HG02943 (cell line): ENCODE results near the gene DSE.

Source experiments
- ATAC-seq: cut with Tn5 transposase; IDR thresholded peaks from one replicate; pipeline ENCODE4 v1.9.1; 2021; ENCODE audit warnings: mild to moderate bottlenecking, low read depth, moderate library complexity; ENCODE audit not compliant: unreplicated experiment

DSE gene

GRCh38 chr6:116359131-116359530, 11.6 kb upstream of the DSE start:
- ATAC-seq = no peak

- ATAC-seq = no peak
Observed at GRCh38 chr6:116359835-116360234, 10.9 kb upstream of the DSE start.

- no peak for ATAC-seq
Observed at GRCh38 chr6:116362276-116362675, 8.5 kb upstream of the DSE start.

GRCh38 chr6:116363759-116364158, 7.0 kb upstream of the DSE start:
- no peak for ATAC-seq

- ATAC-seq = no peak
Observed at GRCh38 chr6:116364321-116364720, 6.4 kb upstream of the DSE start.

DNA sequence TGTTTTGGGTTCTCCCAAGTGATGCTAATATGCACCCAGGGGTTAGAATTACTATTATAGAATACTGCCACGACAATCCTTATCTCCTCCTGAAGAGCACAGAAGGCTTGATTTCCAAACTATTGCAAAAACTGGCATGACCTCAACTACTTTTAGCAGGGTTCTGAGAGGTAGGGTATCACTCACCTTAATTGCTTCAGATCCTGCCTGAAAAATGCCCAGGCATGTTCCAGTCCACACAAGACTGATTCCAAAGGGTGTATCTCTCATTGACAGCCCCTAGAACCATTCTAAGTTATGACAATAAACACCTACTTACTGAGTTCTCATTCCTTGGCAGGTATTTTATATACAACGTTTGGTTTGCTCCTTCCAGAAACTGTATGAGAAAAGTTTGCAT, 5.0 kb upstream of the DSE start:
- no peak for ATAC-seq

DNA sequence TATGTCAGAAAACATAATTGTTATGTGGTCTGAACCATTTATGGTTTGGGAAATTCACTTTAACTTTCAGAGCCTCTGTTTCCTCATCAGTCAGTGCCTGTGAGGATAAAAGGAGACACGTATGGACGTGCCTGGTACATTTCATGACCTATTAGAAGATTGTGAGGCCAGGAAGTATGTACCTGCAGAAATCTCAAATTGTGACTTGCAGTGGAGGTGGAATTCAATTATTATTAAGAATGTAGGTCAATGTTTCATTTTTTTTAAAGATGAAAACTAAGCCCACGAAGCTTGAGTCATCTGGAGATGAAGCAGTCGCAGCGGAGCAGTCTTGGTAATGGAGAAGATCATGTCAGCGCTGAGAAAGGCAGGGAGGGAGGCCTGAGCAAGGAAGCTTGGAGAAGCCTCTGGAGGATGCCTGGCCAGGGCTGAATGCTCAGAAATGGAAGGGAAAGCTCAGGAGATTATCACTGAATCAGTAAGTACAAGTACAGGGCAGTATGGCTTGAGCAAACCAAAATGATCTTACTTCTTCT, 3.9 kb upstream of the DSE start:
- ATAC-seq = no peak

DNA sequence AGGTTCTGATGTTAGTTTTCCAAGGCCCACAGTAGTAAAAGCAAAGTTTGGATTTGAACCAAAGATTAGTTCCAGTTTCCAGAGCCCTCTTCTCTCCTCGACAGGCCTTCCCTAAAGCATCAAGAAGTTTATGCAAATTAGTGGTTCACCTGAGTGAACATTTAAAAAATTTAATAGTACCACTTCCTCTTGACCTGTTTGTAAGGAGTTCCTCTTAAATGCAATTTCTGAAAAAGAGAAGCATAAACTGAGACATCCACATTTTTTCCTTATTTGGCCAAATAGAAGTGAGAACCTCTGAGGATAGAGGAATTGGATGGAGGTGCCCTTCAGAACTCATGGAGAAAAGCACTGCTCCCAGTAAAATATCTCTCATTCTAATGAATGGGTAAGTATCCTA, 1.2 kb upstream of the DSE start:
- ATAC-seq = peak; percentile 34

DNA sequence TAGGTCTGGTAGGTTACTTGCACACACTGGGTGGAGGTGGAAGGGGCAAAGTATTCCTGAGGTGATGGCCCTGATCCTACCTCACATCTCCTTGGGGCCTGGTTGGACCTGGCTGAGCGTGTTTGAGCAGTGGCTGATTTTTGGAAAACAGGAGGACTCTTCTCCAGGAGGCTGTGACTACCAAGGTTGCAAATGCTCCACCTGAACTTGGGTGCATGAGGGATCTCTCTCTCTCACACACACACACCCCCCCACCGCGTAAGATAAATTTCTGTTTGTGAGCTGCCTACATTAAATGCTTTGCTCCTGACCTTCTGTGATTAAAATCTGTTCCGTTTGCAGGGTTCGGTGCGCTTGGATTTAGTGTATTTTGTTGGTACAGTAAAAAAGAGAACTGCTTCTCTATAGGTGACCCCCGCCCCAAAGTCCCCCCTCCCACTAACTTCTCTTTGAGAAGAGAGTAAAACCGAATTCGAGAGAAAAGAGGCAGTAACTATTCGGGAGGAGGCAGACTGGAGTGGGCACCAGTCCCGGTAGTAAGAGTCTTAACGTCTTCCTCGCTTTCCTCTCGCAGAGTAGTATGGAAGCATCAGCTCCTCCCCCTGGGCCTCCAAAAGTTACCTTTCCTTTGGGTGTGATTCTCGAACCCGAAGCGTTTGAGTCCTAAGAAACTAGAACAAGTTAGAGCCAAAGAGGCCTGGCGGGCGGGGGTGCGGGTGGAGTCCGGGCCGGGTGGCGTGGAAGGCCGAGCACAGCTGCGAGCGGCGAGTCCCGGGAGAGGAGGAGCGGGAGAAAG, 585 bp upstream of the DSE start:
- peak; percentile 49 for ATAC-seq

DNA sequence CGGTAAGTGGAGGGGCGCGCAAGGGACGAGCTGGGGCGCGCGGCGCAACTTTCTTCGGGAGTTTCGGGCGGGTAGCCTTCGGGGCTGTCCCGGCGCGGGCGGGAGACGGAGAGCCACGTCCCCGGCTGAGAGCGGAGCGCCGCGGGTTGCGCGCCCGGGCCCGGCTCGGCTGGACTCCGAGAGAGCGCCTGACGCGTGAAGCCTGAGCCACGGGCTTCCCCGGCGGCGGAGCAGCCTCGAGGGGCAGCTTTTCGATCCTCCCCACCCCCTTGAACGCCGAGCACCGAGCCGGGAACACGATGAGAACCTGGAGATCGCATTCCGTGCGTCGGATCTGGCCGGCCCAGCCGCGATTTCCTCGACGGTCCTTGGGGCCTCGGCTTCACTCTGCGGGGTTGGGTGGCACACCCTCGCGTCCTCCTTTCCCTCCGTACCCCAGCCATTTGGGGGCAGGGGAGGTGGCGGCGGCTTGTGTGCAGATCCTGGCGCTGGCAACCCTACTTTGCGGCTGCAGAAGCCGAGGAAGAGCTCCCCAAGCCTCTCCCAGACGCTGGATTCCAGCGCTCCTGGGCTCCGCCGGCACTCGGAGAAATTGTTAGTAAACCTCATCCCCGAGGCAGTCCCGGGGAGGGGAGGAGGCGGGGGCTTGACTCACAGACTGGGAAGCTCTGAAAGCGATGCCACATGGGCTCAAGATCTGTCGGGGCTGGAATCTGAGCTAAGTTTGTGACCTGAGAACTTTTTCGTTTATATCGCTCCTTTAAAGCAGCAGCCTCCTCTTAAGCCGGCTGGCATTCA, 572 bp downstream of the DSE start:
- ATAC-seq = peak; percentile 36

GRCh38 chr6:116371918-116372209, 1.1 kb downstream of the DSE start:
- no peak for ATAC-seq

GRCh38 chr6:116373300-116373699, 2.6 kb downstream of the DSE start:
- no peak for ATAC-seq

- no peak for ATAC-seq
Observed at GRCh38 chr6:116373940-116374339, 3.2 kb downstream of the DSE start.

DNA sequence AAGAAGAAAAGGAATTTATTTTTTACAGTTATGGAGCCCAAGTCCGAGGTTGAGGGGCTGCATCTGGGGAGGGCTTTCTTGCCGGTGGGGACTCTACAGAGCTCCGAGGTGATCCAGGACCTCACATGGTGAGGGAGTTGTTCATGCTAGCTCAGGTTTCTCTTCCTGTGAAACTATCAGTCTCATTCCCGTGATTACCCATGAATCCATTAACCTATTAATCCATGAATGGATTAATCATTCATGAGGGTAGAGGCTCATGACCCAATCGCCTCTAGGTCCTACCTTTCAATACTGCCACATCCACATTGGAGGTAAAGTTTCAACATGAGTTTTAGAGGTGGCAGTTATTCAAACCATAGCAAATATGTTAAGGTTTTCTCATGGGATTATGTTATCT, 3.8 kb downstream of the DSE start:
- no peak for ATAC-seq

- ATAC-seq = no peak
Observed at GRCh38 chr6:116375262-116375661, 4.5 kb downstream of the DSE start.

DNA sequence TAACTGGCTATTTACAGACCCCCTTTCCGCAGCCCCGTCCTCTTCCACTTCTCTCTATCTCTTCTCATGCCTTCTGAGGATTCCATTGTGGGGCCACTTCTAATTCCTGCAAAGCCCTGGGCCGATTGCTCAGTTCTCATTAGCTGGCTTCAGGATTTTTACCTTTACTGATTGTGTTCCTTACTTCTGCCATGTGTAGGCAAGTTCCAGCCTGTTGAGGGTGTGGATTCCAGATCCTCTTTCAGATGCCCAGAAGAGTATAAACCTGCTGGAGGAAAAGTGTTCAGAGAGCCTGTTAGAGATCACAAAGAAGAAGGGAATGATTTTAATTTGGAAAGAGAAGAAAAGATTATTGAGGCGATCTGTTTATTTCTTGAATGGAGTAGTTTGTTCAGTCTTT, 5.4 kb downstream of the DSE start:
- ATAC-seq = no peak

DNA sequence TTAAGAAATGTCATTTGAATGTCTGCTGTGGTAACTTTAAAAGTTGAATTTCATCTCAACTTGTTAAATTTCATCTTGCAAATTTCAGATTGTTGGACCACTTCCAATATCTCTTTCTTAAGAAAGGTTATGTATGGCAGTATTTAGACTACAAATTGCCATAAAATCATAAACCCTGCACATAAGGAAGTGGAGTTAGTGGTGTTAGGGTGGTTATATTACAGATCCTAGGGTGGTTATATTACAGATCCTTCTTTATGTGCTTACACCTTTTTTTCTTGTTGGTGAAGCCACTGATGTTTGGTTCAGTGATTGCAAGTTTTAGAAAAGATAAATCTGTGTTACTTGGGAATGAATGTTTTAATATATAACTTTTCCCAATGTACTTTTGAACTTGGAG, 9.0 kb downstream of the DSE start:
- no peak for ATAC-seq

- no peak for ATAC-seq
Observed at GRCh38 chr6:116380346-116380745, 9.6 kb downstream of the DSE start.

DNA sequence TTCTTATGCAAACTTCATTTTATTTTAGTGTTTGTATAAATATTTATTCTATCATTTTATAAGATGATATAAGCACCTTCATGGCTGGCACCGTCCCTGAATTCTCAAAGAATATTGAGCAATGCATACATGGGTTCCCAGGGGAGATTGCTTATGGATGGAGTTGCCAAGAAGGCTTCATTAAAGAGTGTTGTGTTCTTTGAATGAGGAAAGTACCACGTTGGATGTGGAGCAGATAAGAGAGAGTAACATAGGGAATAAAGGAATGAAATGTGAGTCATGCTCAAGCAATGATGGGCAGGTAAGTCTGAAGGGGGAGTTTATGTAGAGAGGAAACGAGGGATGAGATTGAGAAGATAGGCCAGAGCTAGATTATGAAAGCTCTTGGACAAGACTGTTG, 10.3 kb downstream of the DSE start:
- ATAC-seq = no peak

GRCh38 chr6:116382587-116382986, 11.8 kb downstream of the DSE start:
- ATAC-seq = no peak

DNA sequence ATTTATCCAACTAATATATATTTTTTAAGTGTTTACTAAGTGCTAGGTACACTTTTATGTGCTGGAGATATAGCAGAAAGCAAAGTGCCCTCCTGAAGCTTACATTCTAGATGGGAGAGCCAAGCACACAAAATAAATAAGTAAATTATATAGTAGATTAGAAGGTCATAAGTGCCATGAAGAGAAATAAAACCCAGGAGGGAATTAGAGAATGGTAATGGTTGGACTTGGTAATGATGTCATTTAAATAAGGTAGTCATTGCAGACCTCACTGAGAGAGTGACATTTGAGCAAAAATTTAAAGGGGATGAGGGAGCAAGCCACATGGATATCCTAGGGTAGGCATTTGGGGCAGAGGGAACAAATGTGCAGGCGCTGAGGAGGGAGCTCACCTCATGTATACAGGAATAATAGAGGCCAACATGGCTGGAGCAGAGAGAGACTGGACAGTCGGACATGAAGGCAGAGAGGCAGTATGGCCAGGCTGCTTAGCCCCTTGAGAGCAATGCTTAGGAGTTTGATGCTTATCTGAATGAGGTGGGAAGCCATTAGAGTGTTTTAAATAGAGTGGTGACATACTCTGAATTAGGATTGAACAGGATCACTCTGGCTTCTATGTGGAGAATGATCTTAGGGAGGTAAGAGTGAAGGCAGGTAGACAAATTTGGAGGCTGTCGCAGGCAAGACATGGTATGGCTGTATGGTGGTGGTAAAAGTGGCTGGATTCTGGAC, 14.1 kb downstream of the DSE start:
- no peak for ATAC-seq
